ENCODE measurements around the gene ANKRD65. TPM values are rescaled to one million over a fixed set of nuclear protein-coding genes. Genes with fewer than 3 reads are reported as not detected.

ANKRD65 gene
- total RNA-seq, 1 experiment from 2014 or later: 3.2 TPM

DNA sequence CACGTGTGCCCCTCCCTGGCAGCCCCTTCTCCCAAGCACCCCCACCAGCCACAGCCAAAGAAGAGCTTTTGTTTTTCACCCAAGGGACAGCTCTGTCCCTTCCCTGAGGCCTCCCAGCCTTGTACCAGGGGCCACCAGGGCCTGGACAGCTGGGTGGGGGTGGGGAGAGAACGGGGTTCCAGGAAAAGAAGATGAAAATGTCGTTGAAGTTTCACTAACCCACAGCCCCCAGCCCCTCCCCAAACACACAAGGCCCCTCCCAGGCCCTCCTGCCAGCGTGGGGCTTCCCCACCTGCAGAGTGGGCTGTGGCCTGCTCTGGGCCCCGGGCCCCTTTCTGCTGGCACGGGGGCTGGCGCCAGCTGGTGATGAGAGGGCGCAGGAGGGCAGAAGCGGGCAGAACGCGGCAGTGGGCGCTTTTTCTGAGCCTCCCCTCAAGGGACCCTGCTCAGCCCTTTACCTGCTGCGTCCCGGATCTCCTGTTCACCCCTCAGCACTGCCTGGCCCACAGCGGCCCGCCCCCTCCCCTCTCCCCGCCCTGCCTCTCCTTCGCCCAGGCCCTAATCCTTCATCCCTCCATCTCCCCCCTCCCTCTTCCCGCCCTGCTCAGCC is 5.5 kb upstream of the ANKRD65 start:
- no peak overlapping the region for H3K4me3 Mint-ChIP-seq (ENCODE audit: unreplicated experiment)
- H3K27ac Mint-ChIP-seq (ENCODE audit: unreplicated experiment): peak overlapping the region; percentile 55
- intact Hi-C loops (cut with micrococcal nuclease; ENCODE audit: unreplicated experiment): no loop called here
- POLR2A ChIA-PET: no interaction called here
- BruUV-seq (replicated peaks): no TSS peak
- no peaks in the 10 kb centered on the region for H3K27me3 Mint-ChIP-seq (ENCODE audit: insufficient read depth, unreplicated experiment)
- H3K4me1 Mint-ChIP-seq (ENCODE audit: low read depth, unreplicated experiment): peaks cover 5% of the 10 kb centered on the region
- no peaks in the 10 kb centered on the region for H3K9me3 Mint-ChIP-seq (ENCODE audit: unreplicated experiment)
- no peaks in the 10 kb centered on the region for H3K36me3 Mint-ChIP-seq (ENCODE audit: insufficient read depth, unreplicated experiment)
- Histone ChIP-seq H3K27me3 (replicated peaks; ENCODE audit: control insufficient read depth, insufficient read depth, low read length) (no peaks in the 10 kb centered on the region), H3K9me3 (no peaks in the 10 kb centered on the region), H3K4me3 (ENCODE audit: low read depth, low read length) (no peak overlapping the region), H3K36me3 (ENCODE audit: control insufficient read depth, insufficient read depth, low read length) (no peaks in the 10 kb centered on the region), H3K4me1 (peaks cover 43% of the 10 kb centered on the region)
- no peak for DNase-seq
- TF ChIP-seq, protein P1, sequence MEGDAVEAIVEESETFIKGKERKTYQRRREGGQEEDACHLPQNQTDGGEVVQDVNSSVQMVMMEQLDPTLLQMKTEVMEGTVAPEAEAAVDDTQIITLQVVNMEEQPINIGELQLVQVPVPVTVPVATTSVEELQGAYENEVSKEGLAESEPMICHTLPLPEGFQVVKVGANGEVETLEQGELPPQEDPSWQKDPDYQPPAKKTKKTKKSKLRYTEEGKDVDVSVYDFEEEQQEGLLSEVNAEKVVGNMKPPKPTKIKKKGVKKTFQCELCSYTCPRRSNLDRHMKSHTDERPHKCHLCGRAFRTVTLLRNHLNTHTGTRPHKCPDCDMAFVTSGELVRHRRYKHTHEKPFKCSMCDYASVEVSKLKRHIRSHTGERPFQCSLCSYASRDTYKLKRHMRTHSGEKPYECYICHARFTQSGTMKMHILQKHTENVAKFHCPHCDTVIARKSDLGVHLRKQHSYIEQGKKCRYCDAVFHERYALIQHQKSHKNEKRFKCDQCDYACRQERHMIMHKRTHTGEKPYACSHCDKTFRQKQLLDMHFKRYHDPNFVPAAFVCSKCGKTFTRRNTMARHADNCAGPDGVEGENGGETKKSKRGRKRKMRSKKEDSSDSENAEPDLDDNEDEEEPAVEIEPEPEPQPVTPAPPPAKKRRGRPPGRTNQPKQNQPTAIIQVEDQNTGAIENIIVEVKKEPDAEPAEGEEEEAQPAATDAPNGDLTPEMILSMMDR (IDR thresholded peaks at IDR 0.05; ENCODE audit: insufficient read depth in 1 of 2, low read depth in 1 of 2, low read length in 1 of 2, severe bottlenecking in 1 of 2, unreplicated experiment in 1 of 2): no peak
- CTCF ChIA-PET: no interaction called here

DNA sequence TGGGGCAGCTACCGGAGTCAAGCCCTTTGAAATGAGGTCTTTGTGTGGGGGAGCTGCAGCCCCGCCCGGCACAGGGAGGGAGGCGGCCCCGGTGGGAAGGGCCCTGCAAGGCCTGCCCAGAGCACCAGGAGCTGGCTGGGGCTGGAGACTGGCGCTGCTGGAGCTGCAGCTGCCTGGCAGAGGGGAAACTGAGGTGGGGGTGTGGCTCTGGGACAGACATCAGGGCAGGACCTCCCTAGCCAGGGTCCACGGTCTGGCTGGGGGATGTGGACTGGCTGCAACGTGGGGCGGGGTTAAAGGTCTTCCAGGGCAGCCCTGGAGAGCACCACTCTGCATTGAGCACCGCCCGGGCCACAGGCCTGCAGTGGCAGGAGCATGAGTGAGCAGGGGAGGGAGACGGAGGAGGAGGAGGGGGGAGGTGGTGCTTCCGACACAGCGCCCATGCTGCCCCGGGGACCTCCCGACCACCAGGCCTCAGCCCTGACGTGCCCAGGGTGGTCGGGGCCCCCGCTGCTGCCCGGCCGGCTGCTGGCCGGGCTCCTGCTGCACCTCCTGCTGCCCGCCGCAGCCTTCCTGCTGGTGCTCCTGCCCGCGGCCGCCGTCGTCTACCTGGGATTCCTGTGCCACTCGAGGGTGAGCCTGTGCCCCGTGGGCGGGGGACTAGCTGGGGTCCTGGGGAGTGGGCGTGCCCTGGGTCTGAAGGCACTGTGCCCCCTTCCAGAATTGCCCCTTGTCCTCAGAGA is 4.8 kb upstream of the ANKRD65 start:
- H3K4me1 Mint-ChIP-seq (ENCODE audit: low read depth, unreplicated experiment): peaks cover 5% of the 10 kb centered on the region
- H3K4me3 Mint-ChIP-seq (ENCODE audit: unreplicated experiment): no peak overlapping the region
- no peak for DNase-seq
- no peaks in the 10 kb centered on the region for H3K9me3 ChIP-seq
- CTCF ChIA-PET: no interaction called here
- H3K36me3 ChIP-seq (ENCODE audit: control insufficient read depth, insufficient read depth, low read length): no peaks in the 10 kb centered on the region
- no peaks in the 10 kb centered on the region for H3K9me3 Mint-ChIP-seq (ENCODE audit: unreplicated experiment)
- TF ChIP-seq, protein P1 (IDR thresholded peaks at IDR 0.05; ENCODE audit: insufficient read depth in 1 of 2, low read depth in 1 of 2, low read length in 1 of 2, severe bottlenecking in 1 of 2, unreplicated experiment in 1 of 2): no peak
- no peaks in the 10 kb centered on the region for H3K36me3 Mint-ChIP-seq (ENCODE audit: insufficient read depth, unreplicated experiment)
- no peaks in the 10 kb centered on the region for H3K27me3 Mint-ChIP-seq (ENCODE audit: insufficient read depth, unreplicated experiment)
- H3K27ac Mint-ChIP-seq (ENCODE audit: unreplicated experiment): peak overlapping the region; percentile 55
- H3K4me3 ChIP-seq (ENCODE audit: low read depth, low read length): no peak overlapping the region
- no TSS peak for BruUV-seq (replicated peaks)
- no peaks in the 10 kb centered on the region for H3K27me3 ChIP-seq (replicated peaks; ENCODE audit: control insufficient read depth, insufficient read depth, low read length)
- H3K4me1 ChIP-seq: peaks cover 46% of the 10 kb centered on the region
- intact Hi-C loops (cut with micrococcal nuclease; ENCODE audit: unreplicated experiment): no loop called here
- POLR2A ChIA-PET: no interaction called here

DNA sequence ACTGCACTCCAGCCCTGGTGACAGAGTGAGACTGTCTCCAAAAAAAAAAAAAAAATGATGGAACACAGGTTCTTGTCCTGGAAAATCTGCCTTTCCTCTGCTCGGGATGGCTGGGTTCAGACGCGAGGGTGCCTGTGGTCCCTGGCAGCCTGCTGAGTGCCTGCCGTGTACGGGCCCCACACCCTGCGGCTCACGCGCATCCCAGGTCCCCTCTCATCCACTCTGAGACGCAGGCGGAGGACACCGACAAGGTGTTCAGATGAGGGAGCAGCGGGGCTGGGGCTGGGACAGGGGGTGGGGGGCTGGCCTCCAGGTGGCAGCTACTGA is 4.3 kb upstream of the ANKRD65 start:
- Histone ChIP-seq H3K36me3 (ENCODE audit: control insufficient read depth, insufficient read depth, low read length) (no peaks in the 10 kb centered on the region), H3K4me1 (peaks cover 44% of the 10 kb centered on the region), H3K4me3 (ENCODE audit: low read depth, low read length) (no peak overlapping the region), H3K27me3 (replicated peaks; ENCODE audit: control insufficient read depth, insufficient read depth, low read length) (no peaks in the 10 kb centered on the region), H3K9me3 (no peaks in the 10 kb centered on the region)
- no peaks in the 10 kb centered on the region for H3K36me3 Mint-ChIP-seq (ENCODE audit: insufficient read depth, unreplicated experiment)
- POLR2A ChIA-PET: no interaction called here
- H3K4me1 Mint-ChIP-seq (ENCODE audit: low read depth, unreplicated experiment): peaks cover 5% of the 10 kb centered on the region
- no peaks in the 10 kb centered on the region for H3K9me3 Mint-ChIP-seq (ENCODE audit: unreplicated experiment)
- intact Hi-C loops (cut with micrococcal nuclease; ENCODE audit: unreplicated experiment): no loop called here
- CTCF ChIA-PET: no interaction called here
- TF ChIP-seq, protein P1 (IDR thresholded peaks at IDR 0.05; ENCODE audit: insufficient read depth in 1 of 2, low read depth in 1 of 2, low read length in 1 of 2, severe bottlenecking in 1 of 2, unreplicated experiment in 1 of 2): no peak
- no TSS peak for BruUV-seq (replicated peaks)
- DNase-seq: no peak
- H3K27me3 Mint-ChIP-seq (ENCODE audit: insufficient read depth, unreplicated experiment): no peaks in the 10 kb centered on the region
- no peak overlapping the region for H3K4me3 Mint-ChIP-seq (ENCODE audit: unreplicated experiment)
- H3K27ac Mint-ChIP-seq (ENCODE audit: unreplicated experiment): peak overlapping the region; percentile 55
